Stimulated activated naive B cell treated with anti-CD40 and anti-IgM and Interleukin-4, amounts not matched to agents 10 μg/mL and 1 μg/mL and 100 μg/mL, for 72 hours (primary cell): ENCODE measurements around the gene SH3RF3.

ENCODE experiments used
- ATAC-seq, 2 donors: fragments of 150-1000 bp; cut with Tn5 transposase; replicated peaks; 2 replicates each; pipeline ENCODE4 v1.10.0; 2021; ENCODE audit warnings: moderate library complexity in 1 of 2
- DNase-seq: peaks from one replicate; pipeline ENCODE4 v3.0.0; 2021
- H3K27ac Mint-ChIP-seq: one replicate; pipeline ENCODE4 v1.8.0; 2022; ENCODE audit warnings: mild to moderate bottlenecking, mixed read lengths
- H3K27me3 Mint-ChIP-seq, 2 donors: one replicate each; pipeline ENCODE4 v1.8.0; 2022; ENCODE audit warnings: mixed read lengths in 2 of 2
- H3K36me3 Mint-ChIP-seq, 2 donors: one replicate each; pipeline ENCODE4 v1.8.0; 2022; ENCODE audit warnings: mixed read lengths in 2 of 2, mild to moderate bottlenecking in 1 of 2
- H3K4me1 Mint-ChIP-seq, 2 donors: one replicate each; pipeline ENCODE4 v1.8.0; 2022; ENCODE audit warnings: mixed read lengths in 2 of 2, mild to moderate bottlenecking in 1 of 2
- H3K4me3 Mint-ChIP-seq, 2 donors: one replicate each; pipeline ENCODE4 v1.8.0; 2022; ENCODE audit warnings: mild to moderate bottlenecking in 2 of 2, mixed read lengths in 2 of 2, moderate library complexity in 1 of 2
- H3K9me3 Mint-ChIP-seq, 2 donors: one replicate each; pipeline ENCODE4 v1.8.0; 2022; ENCODE audit warnings: mixed read lengths in 2 of 2, mild to moderate bottlenecking in 1 of 2

SH3RF3 gene

GRCh38 chr2:109374548-109375130 is 245.6 kb downstream of the SH3RF3 start:
- no peak for ATAC-seq
- Mint-ChIP-seq H3K36me3 (peaks cover 0 to 2% of the 10 kb centered on the region in 2 donors), H3K9me3 (no peaks in the 10 kb centered on the region), H3K4me3 (no peak overlapping the region), H3K27me3 (no peaks in the 10 kb centered on the region), H3K27ac (no peak overlapping the region), H3K4me1 (no peaks in the 10 kb centered on the region)
- DNase-seq: no peak

GRCh38 chr2:109375131-109375561 is 246.1 kb downstream of the SH3RF3 start:
- no peak overlapping the region for H3K27ac Mint-ChIP-seq
- ATAC-seq (no peak), DNase-seq (no peak)
- no peaks in the 10 kb centered on the region for H3K9me3 Mint-ChIP-seq
- no peak overlapping the region for H3K4me3 Mint-ChIP-seq
- no peaks in the 10 kb centered on the region for H3K27me3 Mint-ChIP-seq
- H3K4me1 Mint-ChIP-seq: no peaks in the 10 kb centered on the region
- peaks cover 0 to 2% of the 10 kb centered on the region in 2 donors for H3K36me3 Mint-ChIP-seq

- DNase-seq (no peak), ATAC-seq (no peak)
- peaks cover 0 to under 1% of the 10 kb centered on the region in 2 donors for H3K36me3 Mint-ChIP-seq
- H3K27me3 Mint-ChIP-seq: no peaks in the 10 kb centered on the region
- H3K27ac Mint-ChIP-seq: no peak overlapping the region
- no peaks in the 10 kb centered on the region for H3K4me1 Mint-ChIP-seq
- no peak overlapping the region for H3K4me3 Mint-ChIP-seq
- no peaks in the 10 kb centered on the region for H3K9me3 Mint-ChIP-seq
Observed at GRCh38 chr2:109375656-109376055, 246.7 kb downstream of the SH3RF3 start.

GRCh38 chr2:109376115-109376514 is 247.1 kb downstream of the SH3RF3 start:
- Mint-ChIP-seq H3K4me1 (no peaks in the 10 kb centered on the region), H3K27ac (no peak overlapping the region), H3K36me3 (no peaks in the 10 kb centered on the region), H3K4me3 (no peak overlapping the region), H3K27me3 (no peaks in the 10 kb centered on the region), H3K9me3 (no peaks in the 10 kb centered on the region)
- ATAC-seq (no peak), DNase-seq (no peak)

GRCh38 chr2:109376796-109377495 is 247.9 kb downstream of the SH3RF3 start:
- Mint-ChIP-seq H3K27ac (no peak overlapping the region), H3K27me3 (no peaks in the 10 kb centered on the region), H3K4me3 (no peak overlapping the region), H3K9me3 (no peaks in the 10 kb centered on the region), H3K4me1 (no peaks in the 10 kb centered on the region), H3K36me3 (no peaks in the 10 kb centered on the region)
- ATAC-seq: no peak
- DNase-seq: no peak

GRCh38 chr2:109377976-109378375 is 249.0 kb downstream of the SH3RF3 start:
- Mint-ChIP-seq H3K4me1 (no peaks in the 10 kb centered on the region), H3K9me3 (no peaks in the 10 kb centered on the region)
- DNase-seq: no peak

GRCh38 chr2:109378682-109379081 is 249.7 kb downstream of the SH3RF3 start:
- DNase-seq (no peak), ATAC-seq (no peak)
- Mint-ChIP-seq H3K27me3 (no peaks in the 10 kb centered on the region), H3K9me3 (no peaks in the 10 kb centered on the region), H3K27ac (no peak overlapping the region), H3K4me1 (no peaks in the 10 kb centered on the region), H3K4me3 (no peak overlapping the region), H3K36me3 (no peaks in the 10 kb centered on the region)

More at GRCh38 chr2:109377976-109378375, 249.0 kb downstream of the SH3RF3 start:
- Mint-ChIP-seq H3K4me3 (no peak overlapping the region), H3K36me3 (no peaks in the 10 kb centered on the region), H3K27me3 (no peaks in the 10 kb centered on the region), H3K27ac (no peak overlapping the region)
- no peak for ATAC-seq

- DNase-seq (no peak), ATAC-seq (no peak)
- Mint-ChIP-seq H3K27me3 (no peaks in the 10 kb centered on the region), H3K4me1 (no peaks in the 10 kb centered on the region), H3K4me3 (no peak overlapping the region), H3K27ac (no peak overlapping the region), H3K36me3 (no peaks in the 10 kb centered on the region), H3K9me3 (no peaks in the 10 kb centered on the region)
Observed at GRCh38 chr2:109379507-109379906, 250.5 kb downstream of the SH3RF3 start.

- Mint-ChIP-seq H3K9me3 (no peaks in the 10 kb centered on the region), H3K27ac (no peak overlapping the region), H3K27me3 (no peaks in the 10 kb centered on the region), H3K36me3 (no peaks in the 10 kb centered on the region), H3K4me3 (no peak overlapping the region), H3K4me1 (no peaks in the 10 kb centered on the region)
- DNase-seq: no peak
- no peak for ATAC-seq
Observed at GRCh38 chr2:109380502-109381326, 251.7 kb downstream of the SH3RF3 start.

GRCh38 chr2:109381327-109381820 is 252.4 kb downstream of the SH3RF3 start:
- Mint-ChIP-seq H3K27ac (no peak overlapping the region), H3K36me3 (no peaks in the 10 kb centered on the region), H3K4me1 (no peaks in the 10 kb centered on the region), H3K27me3 (no peaks in the 10 kb centered on the region), H3K4me3 (no peak overlapping the region), H3K9me3 (no peaks in the 10 kb centered on the region)
- DNase-seq (no peak), ATAC-seq (no peak)

- H3K27ac Mint-ChIP-seq: no peak overlapping the region
- H3K36me3 Mint-ChIP-seq: no peaks in the 10 kb centered on the region
- no peaks in the 10 kb centered on the region for H3K4me1 Mint-ChIP-seq
- ATAC-seq (no peak), DNase-seq (no peak)
- no peak overlapping the region for H3K4me3 Mint-ChIP-seq
- H3K9me3 Mint-ChIP-seq: peaks cover 0 to under 1% of the 10 kb centered on the region in 2 donors
- H3K27me3 Mint-ChIP-seq: no peaks in the 10 kb centered on the region
Observed at GRCh38 chr2:109382226-109382895, 253.4 kb downstream of the SH3RF3 start.

- Mint-ChIP-seq H3K9me3 (peaks cover 0 to 3% of the 10 kb centered on the region in 2 donors), H3K27ac (no peak overlapping the region), H3K4me3 (no peak overlapping the region), H3K36me3 (no peaks in the 10 kb centered on the region), H3K27me3 (no peaks in the 10 kb centered on the region), H3K4me1 (no peaks in the 10 kb centered on the region)
- DNase-seq (no peak), ATAC-seq (no peak)
Observed at GRCh38 chr2:109382951-109383350, 253.9 kb downstream of the SH3RF3 start.

GRCh38 chr2:109383505-109384307 is 254.7 kb downstream of the SH3RF3 start:
- H3K27me3 Mint-ChIP-seq: no peaks in the 10 kb centered on the region
- ATAC-seq (no peak), DNase-seq (no peak)
- H3K4me1 Mint-ChIP-seq: no peaks in the 10 kb centered on the region
- H3K36me3 Mint-ChIP-seq: no peaks in the 10 kb centered on the region
- H3K9me3 Mint-ChIP-seq: peaks cover 0 to 3% of the 10 kb centered on the region in 2 donors
- H3K4me3 Mint-ChIP-seq: no peak overlapping the region
- H3K27ac Mint-ChIP-seq: no peak overlapping the region
